NCI-H2107 treated with DMSO at 0.1 percent for 48 hours (cell line): Measurements from ENCODE around the gene STK31.
A peak's percentile ranks its signal among the peaks of the same experiment; 100 is the strongest.
"Not testable (repeated sequence)": the region's sequence is repeated elsewhere in the genome, so short reads cannot be mapped to it uniquely, and the experiment has no call there.

Experiments used
- DNase-seq: peaks from one replicate; lab custom pipeline; 2025; ENCODE audit not compliant: unreplicated experiment; lab: John Stamatoyannopoulos, UW

The STK31 gene

GRCh38 chr7:23710000-23710399 lies at the start of gene STK31:
Gene STK31 (plus strand): TSS chr7:23710219. CDS start chr7:23710286, 67 bp downstream.
- no peak for DNase-seq

GRCh38 chr7:23661385-23661784 lies 48.6 kb upstream of the STK31 start:
- DNase-seq: no peak

GRCh38 chr7:23662124-23662983 lies 47.7 kb upstream of the STK31 start:
- DNase-seq: no peak

- no peak for DNase-seq
These were observed 47.1 kb upstream of the STK31 start for GRCh38 chr7:23662984-23663313.

GRCh38 chr7:23664122-23664521 lies 45.9 kb upstream of the STK31 start:
- no peak for DNase-seq

GRCh38 chr7:23672033-23672432 lies 38.0 kb upstream of the STK31 start:
- DNase-seq: no peak

GRCh38 chr7:23679898-23680413 lies 30.1 kb upstream of the STK31 start, which contains the start of gene FAM221A:
Gene FAM221A (plus strand): TSS chr7:23680199. CDS start chr7:23680219, 20 bp downstream.
- DNase-seq: peak; percentile 44

- no peak for DNase-seq
These were observed 29.3 kb upstream of the STK31 start for GRCh38 chr7:23680414-23681405.

- not testable (repeated sequence) for DNase-seq
These were observed 26.0 kb upstream of the STK31 start for GRCh38 chr7:23684041-23684440.

- DNase-seq: no peak
These were observed 24.3 kb upstream of the STK31 start for GRCh38 chr7:23685731-23686130.

GRCh38 chr7:23687011-23687410 lies 23.0 kb upstream of the STK31 start:
- no peak for DNase-seq

- DNase-seq: no peak
These were observed 20.9 kb upstream of the STK31 start for GRCh38 chr7:23689165-23689564.

- no peak for DNase-seq
These were observed 18.7 kb upstream of the STK31 start for GRCh38 chr7:23691320-23691719.

GRCh38 chr7:23693224-23693623 lies 16.8 kb upstream of the STK31 start:
- DNase-seq: no peak

- DNase-seq: peak; percentile 4
These were observed 13.0 kb upstream of the STK31 start for GRCh38 chr7:23696916-23697441.

- no peak for DNase-seq
These were observed 11.2 kb upstream of the STK31 start for GRCh38 chr7:23698822-23699221.

- no peak for DNase-seq
These were observed 10.0 kb upstream of the STK31 start for GRCh38 chr7:23700046-23700445.

- no peak for DNase-seq
These were observed 803 bp upstream of the STK31 start for GRCh38 chr7:23709081-23709750.

- DNase-seq: peak; percentile 36
These were observed 2.6 kb downstream of the STK31 start for GRCh38 chr7:23712368-23713284.
